ENCODE results near the gene LAMB4.

DNA sequence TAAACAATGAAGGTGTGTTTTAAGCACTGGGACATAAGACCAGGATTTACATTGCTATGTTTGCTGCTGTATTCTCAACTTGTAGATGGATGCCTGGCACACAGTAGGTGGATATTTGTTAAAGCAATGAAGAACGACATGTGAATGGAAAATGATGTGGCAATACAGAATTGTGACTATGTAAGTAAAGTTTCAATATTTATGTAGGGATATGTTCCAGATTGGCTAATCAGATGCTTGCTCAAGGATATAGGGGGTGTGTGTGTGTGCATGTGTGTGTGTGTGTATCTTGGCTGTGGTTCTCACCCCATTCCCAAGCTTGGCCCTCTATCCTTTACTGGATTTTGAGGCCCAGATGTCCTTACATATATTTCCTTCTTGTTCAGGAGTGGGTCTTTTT lies 84.5 kb downstream of the LAMB4 start:
- no peak for TF ChIP-seq POLR2AphosphoS5 (IDR thresholded peaks at IDR 0.05; ENCODE audit: low read depth, low read length)
- TF ChIP-seq FOXM1 (IDR thresholded peaks at IDR 0.05; ENCODE audit: low read depth): no peak
- TF ChIP-seq, protein P1, sequence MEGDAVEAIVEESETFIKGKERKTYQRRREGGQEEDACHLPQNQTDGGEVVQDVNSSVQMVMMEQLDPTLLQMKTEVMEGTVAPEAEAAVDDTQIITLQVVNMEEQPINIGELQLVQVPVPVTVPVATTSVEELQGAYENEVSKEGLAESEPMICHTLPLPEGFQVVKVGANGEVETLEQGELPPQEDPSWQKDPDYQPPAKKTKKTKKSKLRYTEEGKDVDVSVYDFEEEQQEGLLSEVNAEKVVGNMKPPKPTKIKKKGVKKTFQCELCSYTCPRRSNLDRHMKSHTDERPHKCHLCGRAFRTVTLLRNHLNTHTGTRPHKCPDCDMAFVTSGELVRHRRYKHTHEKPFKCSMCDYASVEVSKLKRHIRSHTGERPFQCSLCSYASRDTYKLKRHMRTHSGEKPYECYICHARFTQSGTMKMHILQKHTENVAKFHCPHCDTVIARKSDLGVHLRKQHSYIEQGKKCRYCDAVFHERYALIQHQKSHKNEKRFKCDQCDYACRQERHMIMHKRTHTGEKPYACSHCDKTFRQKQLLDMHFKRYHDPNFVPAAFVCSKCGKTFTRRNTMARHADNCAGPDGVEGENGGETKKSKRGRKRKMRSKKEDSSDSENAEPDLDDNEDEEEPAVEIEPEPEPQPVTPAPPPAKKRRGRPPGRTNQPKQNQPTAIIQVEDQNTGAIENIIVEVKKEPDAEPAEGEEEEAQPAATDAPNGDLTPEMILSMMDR (IDR thresholded peaks at IDR 0.05): no peak
- no peak for TF ChIP-seq JUND (IDR thresholded peaks at IDR 0.05)
- no peak for TF ChIP-seq EP300 (IDR thresholded peaks at IDR 0.05; ENCODE audit: borderline replicate concordance in 1 of 2, low read depth in 1 of 2, low read length in 1 of 2)
- TF ChIP-seq RFX5 (IDR thresholded peaks at IDR 0.05; ENCODE audit: low read length): no peak
